GM23248 (cell line): ENCODE data around the gene FBXO2.

ENCODE experiments used
- EZH2 ChIP-seq: fragments of 200-600 bp; sonication (generic); IDR thresholded peaks from 2 replicates; pipeline ENCODE4 v1.6.1; 2018; ENCODE audit warnings: antibody characterized with exemption, mild to moderate bottlenecking; ENCODE audit not compliant: insufficient read depth, poor library complexity, severe bottlenecking
- EZH2phosphoT487 ChIP-seq: fragments of 200-600 bp; sonication (generic); IDR thresholded peaks from 2 replicates; pipeline ENCODE4 v1.6.1; 2018; ENCODE audit warnings: antibody characterized with exemption, moderate library complexity, mild to moderate bottlenecking, low read depth; ENCODE audit not compliant: insufficient read depth

GRCh38 chr1:11653861-11654136 lies 430 bp downstream of the FBXO2 start:
- TF ChIP-seq EZH2 = no peak
- TF ChIP-seq EZH2phosphoT487 = no peak
